ENCODE data around the gene KDM4B. TPM values are rescaled to one million over a fixed set of nuclear protein-coding genes. Genes with fewer than 3 reads are reported as not detected.
"Not testable (repeated sequence)": the region's sequence is repeated elsewhere in the genome, so short reads cannot be mapped to it uniquely, and the experiment has no call there.

Gene KDM4B
- total and polyA plus RNA-seq, 2 donors (not counting 1 experiment from before 2014, with no cell fraction given), result 6.4 to 14.4 TPM

DNA sequence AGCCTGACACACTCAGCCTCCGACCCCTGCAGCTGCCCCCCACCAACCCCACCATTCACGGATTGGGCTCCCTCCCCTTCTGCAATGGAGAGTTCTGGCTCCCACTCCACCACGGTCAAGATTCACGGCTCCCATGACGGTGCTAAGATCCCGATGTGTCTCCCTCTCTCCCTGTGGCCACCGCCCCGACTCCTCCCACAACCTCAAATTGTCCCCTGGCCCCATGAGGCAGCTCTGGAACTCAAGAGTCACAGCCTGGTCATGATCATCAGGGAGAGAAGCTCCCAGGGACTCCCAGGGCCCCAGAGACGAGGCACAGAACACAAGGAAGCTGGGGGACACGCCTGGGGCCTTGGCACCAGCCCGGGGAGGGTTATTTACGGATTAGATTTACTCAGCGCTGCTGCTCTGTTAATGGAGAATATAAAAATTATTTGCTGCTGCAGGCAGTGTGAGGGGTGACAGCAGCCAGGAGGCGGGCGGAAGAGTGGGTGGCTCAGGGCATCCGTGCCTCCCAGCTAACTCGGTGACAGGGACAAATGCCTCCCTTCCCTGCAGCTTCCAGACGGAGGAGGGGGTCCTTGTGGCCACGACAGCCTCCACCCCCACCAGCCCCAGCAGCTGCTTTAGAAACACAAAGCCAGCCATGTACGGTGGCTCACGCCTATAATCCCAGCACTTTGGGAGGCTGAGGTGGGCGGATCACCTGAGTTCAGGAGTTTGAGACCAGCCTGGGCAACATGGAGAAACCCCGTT lies 187.5 kb downstream of the KDM4B start:
- Histone ChIP-seq H3K79me2 (ENCODE audit: control insufficient read depth, insufficient read depth, low read length) (no peaks in the 10 kb centered on the region), H3K9ac (ENCODE audit: insufficient read depth, low read length) (no peak overlapping the region), H3K36me3 (ENCODE audit: control insufficient read depth, insufficient read depth, low read length) (no peaks in the 10 kb centered on the region), H3K4me2 (ENCODE audit: extremely low read depth, insufficient read depth, low read length) (peak overlapping the region; percentile 8), H3K9me3 (ENCODE audit: control insufficient read depth, insufficient read depth, low read depth, low read length) (no peaks in the 10 kb centered on the region), H2AFZ (ENCODE audit: low read length) (no peak overlapping the region), H3K4me1 (ENCODE audit: control insufficient read depth, extremely low read depth, insufficient read depth, low read length) (no peaks in the 10 kb centered on the region), H3K4me3 (replicated peaks in 1 of 4; ENCODE audit: control extremely low read depth in 1 of 4, insufficient read depth in 1 of 4, low read depth in 3 of 4, low read length in 4 of 4) (no peak overlapping the region), H3K27ac (ENCODE audit: insufficient read depth, low read length) (no peak overlapping the region), H3K27me3 (ENCODE audit: control insufficient read depth, insufficient read depth, low read length) (no peaks in the 10 kb centered on the region), H4K20me1 (ENCODE audit: control insufficient read depth, extremely low read depth, insufficient read depth, low read length) (no peaks in the 10 kb centered on the region)
- DNase-seq (ENCODE audit: low read depth in 2 of 2), result no peak
- TF ChIP-seq EZH2 (IDR thresholded peaks at IDR 0.05; ENCODE audit: low read length, missing control alignments), result no peak
- TF ChIP-seq, protein P1, sequence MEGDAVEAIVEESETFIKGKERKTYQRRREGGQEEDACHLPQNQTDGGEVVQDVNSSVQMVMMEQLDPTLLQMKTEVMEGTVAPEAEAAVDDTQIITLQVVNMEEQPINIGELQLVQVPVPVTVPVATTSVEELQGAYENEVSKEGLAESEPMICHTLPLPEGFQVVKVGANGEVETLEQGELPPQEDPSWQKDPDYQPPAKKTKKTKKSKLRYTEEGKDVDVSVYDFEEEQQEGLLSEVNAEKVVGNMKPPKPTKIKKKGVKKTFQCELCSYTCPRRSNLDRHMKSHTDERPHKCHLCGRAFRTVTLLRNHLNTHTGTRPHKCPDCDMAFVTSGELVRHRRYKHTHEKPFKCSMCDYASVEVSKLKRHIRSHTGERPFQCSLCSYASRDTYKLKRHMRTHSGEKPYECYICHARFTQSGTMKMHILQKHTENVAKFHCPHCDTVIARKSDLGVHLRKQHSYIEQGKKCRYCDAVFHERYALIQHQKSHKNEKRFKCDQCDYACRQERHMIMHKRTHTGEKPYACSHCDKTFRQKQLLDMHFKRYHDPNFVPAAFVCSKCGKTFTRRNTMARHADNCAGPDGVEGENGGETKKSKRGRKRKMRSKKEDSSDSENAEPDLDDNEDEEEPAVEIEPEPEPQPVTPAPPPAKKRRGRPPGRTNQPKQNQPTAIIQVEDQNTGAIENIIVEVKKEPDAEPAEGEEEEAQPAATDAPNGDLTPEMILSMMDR (conservative IDR thresholded peaks at IDR 0.05 in 1 of 2, IDR thresholded peaks at IDR 0.05 in 1 of 2; ENCODE audit: low read depth in 1 of 2, low read length in 2 of 2), result no peak

DNA sequence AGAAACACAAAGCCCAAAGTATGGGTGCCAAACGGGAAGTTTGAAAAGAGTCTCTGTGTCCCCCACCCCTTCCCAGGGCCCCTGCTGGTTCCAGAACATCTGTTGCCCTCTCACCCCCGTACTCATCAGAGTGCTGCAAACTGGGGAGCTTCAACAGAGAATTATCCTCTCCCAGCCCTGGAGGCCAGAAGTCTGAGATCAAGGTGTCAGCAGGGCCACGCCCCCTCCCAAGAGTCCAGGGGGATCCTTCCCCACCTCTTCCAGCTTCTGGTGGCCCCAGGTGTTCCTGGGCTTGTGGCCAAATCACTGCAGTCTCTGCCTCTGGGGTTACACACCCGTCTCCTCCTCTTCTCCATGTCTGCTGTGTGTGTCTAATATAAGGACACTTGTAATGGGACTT lies 188.3 kb downstream of the KDM4B start:
- no peaks in the 10 kb centered on the region for H4K20me1 ChIP-seq (ENCODE audit: control insufficient read depth, extremely low read depth, insufficient read depth, low read length)
- TF ChIP-seq, protein P1 (conservative IDR thresholded peaks at IDR 0.05 in 1 of 2, IDR thresholded peaks at IDR 0.05 in 1 of 2; ENCODE audit: low read depth in 1 of 2, low read length in 2 of 2), result no peak
- no peak for TF ChIP-seq EZH2 (IDR thresholded peaks at IDR 0.05; ENCODE audit: low read length, missing control alignments)
- no peak overlapping the region for H3K4me2 ChIP-seq (ENCODE audit: extremely low read depth, insufficient read depth, low read length)
- H3K79me2 ChIP-seq (ENCODE audit: control insufficient read depth, insufficient read depth, low read length), result no peaks in the 10 kb centered on the region
- no peaks in the 10 kb centered on the region for H3K4me1 ChIP-seq (ENCODE audit: control insufficient read depth, extremely low read depth, insufficient read depth, low read length)
- no peaks in the 10 kb centered on the region for H3K27me3 ChIP-seq (ENCODE audit: control insufficient read depth, insufficient read depth, low read length)
- H3K9me3 ChIP-seq (ENCODE audit: control insufficient read depth, insufficient read depth, low read depth, low read length), result no peaks in the 10 kb centered on the region
- no peaks in the 10 kb centered on the region for H3K36me3 ChIP-seq (ENCODE audit: control insufficient read depth, insufficient read depth, low read length)
- no peak overlapping the region for H3K9ac ChIP-seq (ENCODE audit: insufficient read depth, low read length)
- no peak overlapping the region for H2AFZ ChIP-seq (ENCODE audit: low read length)
- H3K27ac ChIP-seq (ENCODE audit: insufficient read depth, low read length), result no peak overlapping the region
- H3K4me3 ChIP-seq (replicated peaks in 1 of 4; ENCODE audit: control extremely low read depth in 1 of 4, insufficient read depth in 1 of 4, low read depth in 3 of 4, low read length in 4 of 4), result no peak overlapping the region
- no peak for DNase-seq (ENCODE audit: low read depth in 2 of 2)

DNA sequence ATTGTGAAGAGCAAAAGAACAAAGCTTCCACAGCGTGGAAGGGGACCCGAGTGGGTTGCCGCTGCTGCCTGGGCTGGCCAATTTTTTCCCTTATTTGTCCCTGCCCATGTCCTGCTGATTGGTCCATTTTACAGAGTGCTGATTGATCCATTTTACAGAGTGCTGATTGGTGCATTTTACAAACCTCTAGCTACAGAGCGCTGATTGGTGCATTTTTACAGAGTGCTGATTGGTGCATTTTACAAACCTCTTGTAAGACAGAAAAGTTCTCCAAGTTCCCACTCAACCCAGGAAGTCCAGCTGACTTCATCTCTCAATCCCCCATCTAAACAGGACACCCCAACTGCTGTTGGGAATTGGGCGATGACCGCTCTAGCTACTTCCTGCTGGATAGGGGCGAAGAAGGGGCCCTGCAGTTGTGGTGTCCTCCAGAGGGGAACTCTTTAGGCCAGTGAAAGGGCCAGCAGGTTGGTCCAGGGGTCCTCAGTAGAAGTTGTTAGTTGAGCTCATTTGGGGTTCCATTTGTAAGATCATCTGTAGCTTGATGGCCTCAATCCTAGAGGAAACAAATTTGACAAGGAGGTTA lies 189.7 kb downstream of the KDM4B start:
- not testable (repeated sequence) for H3K9ac ChIP-seq (ENCODE audit: insufficient read depth, low read length); H2AFZ ChIP-seq (ENCODE audit: low read length); H3K79me2 ChIP-seq (ENCODE audit: control insufficient read depth, insufficient read depth, low read length); H3K9me3 ChIP-seq (ENCODE audit: control insufficient read depth, insufficient read depth, low read depth, low read length); H4K20me1 ChIP-seq (ENCODE audit: control insufficient read depth, extremely low read depth, insufficient read depth, low read length); H3K4me1 ChIP-seq (ENCODE audit: control insufficient read depth, extremely low read depth, insufficient read depth, low read length); H3K27me3 ChIP-seq (ENCODE audit: control insufficient read depth, insufficient read depth, low read length); H3K4me2 ChIP-seq (ENCODE audit: extremely low read depth, insufficient read depth, low read length); H3K36me3 ChIP-seq (ENCODE audit: control insufficient read depth, insufficient read depth, low read length); H3K4me3 ChIP-seq (replicated peaks in 1 of 4; ENCODE audit: control extremely low read depth in 1 of 4, insufficient read depth in 1 of 4, low read depth in 3 of 4, low read length in 4 of 4); DNase-seq (ENCODE audit: low read depth in 2 of 2); H3K27ac ChIP-seq (ENCODE audit: insufficient read depth, low read length)

DNA sequence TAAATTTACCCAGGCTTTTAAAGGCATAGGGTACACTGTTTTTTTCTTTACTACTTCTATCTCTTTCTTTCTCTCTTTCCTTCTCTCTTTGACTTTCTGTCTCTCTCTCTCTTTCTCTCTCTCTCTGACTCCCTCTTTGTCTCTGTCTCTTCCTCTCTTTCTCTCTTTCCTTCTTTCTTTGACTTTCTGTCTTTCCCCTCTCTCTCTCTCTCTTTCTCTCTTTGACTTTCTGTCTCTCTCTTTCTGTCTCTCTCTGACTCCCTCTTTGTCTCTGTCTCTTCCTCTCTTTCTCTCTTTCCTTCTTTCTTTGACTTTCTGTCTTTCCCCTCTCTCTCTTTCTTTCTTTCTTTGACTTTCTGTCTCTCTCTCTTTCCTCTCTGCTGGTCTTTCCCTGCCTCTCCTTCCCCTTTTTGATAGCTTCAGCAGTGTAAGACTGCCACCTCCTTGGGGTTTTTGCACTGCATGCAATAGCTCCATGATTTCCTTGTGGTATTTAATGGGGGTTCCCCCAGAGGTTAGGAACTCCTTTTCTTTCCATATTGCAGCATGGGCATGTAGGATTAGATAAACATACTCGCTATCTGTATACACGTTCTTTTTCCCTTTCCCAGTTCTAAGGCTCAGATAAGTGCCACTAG lies 191.4 kb downstream of the KDM4B start:
- not testable (repeated sequence) for H3K36me3 ChIP-seq (ENCODE audit: control insufficient read depth, insufficient read depth, low read length); H3K27ac ChIP-seq (ENCODE audit: insufficient read depth, low read length); H3K9ac ChIP-seq (ENCODE audit: insufficient read depth, low read length); H3K4me1 ChIP-seq (ENCODE audit: control insufficient read depth, extremely low read depth, insufficient read depth, low read length); H4K20me1 ChIP-seq (ENCODE audit: control insufficient read depth, extremely low read depth, insufficient read depth, low read length); DNase-seq (ENCODE audit: low read depth in 2 of 2); H3K4me3 ChIP-seq (replicated peaks in 1 of 4; ENCODE audit: control extremely low read depth in 1 of 4, insufficient read depth in 1 of 4, low read depth in 3 of 4, low read length in 4 of 4); H3K27me3 ChIP-seq (ENCODE audit: control insufficient read depth, insufficient read depth, low read length); H2AFZ ChIP-seq (ENCODE audit: low read length); H3K9me3 ChIP-seq (ENCODE audit: control insufficient read depth, insufficient read depth, low read depth, low read length); H3K4me2 ChIP-seq (ENCODE audit: extremely low read depth, insufficient read depth, low read length); H3K79me2 ChIP-seq (ENCODE audit: control insufficient read depth, insufficient read depth, low read length)

DNA sequence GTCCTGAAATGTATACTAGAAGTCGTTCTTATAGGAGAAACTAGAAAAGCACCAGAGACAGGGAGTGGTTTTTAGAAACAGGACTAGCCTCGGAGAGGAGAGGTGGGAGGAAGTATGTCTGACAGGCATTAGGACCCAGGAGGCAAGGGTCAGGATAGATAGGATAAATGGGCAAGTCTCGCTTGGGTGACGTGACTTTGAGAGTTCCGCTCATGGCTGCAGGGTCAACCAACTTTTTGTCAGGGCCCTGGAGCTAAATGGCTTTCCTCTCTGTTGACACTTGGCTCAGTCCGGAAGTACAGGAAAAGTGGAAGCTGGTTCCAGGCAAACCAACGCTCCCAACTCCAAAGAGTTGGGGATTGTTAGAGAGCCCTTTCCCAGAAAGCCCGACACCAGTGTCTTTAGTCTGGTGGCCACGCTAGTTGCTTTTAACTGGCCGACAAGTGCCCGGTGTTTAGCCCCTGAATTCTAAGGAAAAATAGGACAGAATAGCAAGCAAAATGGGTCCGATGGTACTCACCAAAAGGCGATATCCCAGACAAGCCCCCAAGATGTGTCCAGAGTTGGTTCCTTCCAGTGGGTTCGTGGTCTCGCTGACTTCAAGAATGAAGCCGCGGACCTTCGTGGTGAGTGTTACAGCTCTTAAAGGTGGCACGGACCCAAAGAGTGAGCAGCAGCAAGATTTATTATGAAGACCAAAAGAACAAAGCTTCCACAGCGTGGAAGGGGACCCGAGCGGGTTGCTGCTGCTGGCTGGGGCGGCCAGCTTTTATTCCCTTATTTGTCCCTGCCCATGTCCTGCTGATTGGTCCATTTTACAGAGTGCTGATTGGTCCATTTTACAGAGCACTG lies 196.2 kb downstream of the KDM4B start:
- not testable (repeated sequence) for H3K36me3 ChIP-seq (ENCODE audit: control insufficient read depth, insufficient read depth, low read length); DNase-seq (ENCODE audit: low read depth in 2 of 2); H3K79me2 ChIP-seq (ENCODE audit: control insufficient read depth, insufficient read depth, low read length); H3K4me2 ChIP-seq (ENCODE audit: extremely low read depth, insufficient read depth, low read length); H3K4me1 ChIP-seq (ENCODE audit: control insufficient read depth, extremely low read depth, insufficient read depth, low read length); H3K9me3 ChIP-seq (ENCODE audit: control insufficient read depth, insufficient read depth, low read depth, low read length); H3K9ac ChIP-seq (ENCODE audit: insufficient read depth, low read length); H3K27ac ChIP-seq (ENCODE audit: insufficient read depth, low read length); H3K27me3 ChIP-seq (ENCODE audit: control insufficient read depth, insufficient read depth, low read length); H2AFZ ChIP-seq (ENCODE audit: low read length); H3K4me3 ChIP-seq (replicated peaks in 1 of 4; ENCODE audit: control extremely low read depth in 1 of 4, insufficient read depth in 1 of 4, low read depth in 3 of 4, low read length in 4 of 4); H4K20me1 ChIP-seq (ENCODE audit: control insufficient read depth, extremely low read depth, insufficient read depth, low read length)
